HG03060 (cell line): ENCODE measurements around the gene PTPRU.
A peak's percentile ranks its signal among the peaks of the same experiment; 100 is the strongest.

Source experiments
- ATAC-seq: cut with Tn5 transposase; IDR thresholded peaks from one replicate; pipeline ENCODE4 v1.9.1; 2021; ENCODE audit warnings: low read depth, moderate number of reproducible peaks; ENCODE audit not compliant: unreplicated experiment

PTPRU gene

DNA sequence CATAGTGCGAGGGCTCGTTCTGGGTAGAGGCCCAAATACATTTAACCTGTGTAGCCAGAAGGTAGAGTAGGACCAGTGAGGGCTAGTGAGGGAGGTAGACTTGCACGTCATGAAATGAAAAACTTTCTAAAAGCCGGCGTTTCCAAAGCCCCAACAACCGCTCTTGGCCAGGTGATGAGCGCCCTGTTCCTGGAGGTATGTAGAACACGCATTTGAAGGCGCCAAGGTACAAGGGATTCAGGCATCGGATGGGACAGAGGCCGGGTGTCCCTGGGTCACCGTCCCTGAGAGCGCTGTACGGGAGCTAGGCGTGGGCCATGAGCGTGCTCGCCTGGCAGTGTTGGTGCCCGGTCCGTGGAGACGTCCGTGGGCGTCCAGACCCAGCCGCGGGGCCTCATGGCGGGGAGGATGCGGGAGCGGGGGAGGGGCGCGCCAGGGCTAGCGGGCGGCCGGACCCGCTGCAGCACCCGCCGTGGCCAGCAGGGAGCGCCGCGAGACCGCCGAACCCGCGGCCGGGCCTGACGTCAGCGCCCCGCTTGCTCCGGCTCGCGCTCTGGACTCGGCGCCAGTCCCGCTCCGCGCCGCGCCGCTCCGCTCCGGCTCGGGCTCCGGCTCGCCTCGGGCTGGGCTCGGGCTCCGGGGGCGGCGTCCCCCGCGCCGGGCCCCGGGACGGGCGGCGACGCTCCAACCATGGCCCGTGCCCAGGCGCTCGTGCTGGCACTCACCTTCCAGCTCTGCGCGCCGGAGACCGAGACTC lies at the start of gene PTPRU:
Gene PTPRU (plus strand): TSS at position 568 of the 757 bp plus-strand sequence. CDS start 123 bp downstream, at position 691.
- no peak for ATAC-seq

DNA sequence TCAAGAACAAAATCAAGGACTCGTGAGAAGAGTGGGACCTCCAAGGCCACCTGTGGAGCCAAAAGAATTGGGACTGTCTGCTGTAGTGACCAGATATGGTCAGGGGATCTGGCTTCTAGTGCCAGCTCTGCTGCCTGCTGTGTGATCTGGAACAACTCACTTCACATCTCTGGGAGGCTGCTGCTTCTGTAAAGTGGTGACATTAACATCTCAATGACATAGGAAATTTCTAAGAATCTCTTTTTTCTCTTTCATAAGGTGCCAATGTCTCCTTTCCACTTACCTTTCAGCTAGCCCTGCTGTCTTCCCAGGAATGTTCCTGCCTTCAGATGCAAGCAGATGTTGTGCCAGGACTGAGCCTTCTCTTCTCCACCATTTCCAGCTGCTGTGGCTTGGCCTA lies 49.6 kb upstream of the PTPRU start:
- ATAC-seq, result no peak

DNA sequence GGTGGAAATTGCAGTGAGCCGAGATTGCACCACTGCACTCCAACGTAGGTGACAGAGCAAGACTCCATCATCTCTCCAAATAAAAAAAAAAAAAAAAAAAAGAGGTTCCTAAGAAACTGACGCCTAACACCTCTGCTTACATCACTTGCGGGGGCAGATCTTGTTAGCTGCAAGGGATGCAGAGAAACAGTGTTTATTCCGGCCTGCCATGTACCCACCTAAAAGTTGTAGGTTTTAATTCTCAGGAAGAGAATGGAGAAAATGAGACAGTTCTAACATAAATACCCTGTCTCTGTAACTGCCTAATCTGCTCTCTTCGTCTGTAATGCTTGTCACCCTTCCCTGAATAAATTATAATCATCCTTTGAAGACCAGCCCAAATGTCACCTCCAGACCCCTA lies 45.6 kb upstream of the PTPRU start:
- ATAC-seq, result no peak

DNA sequence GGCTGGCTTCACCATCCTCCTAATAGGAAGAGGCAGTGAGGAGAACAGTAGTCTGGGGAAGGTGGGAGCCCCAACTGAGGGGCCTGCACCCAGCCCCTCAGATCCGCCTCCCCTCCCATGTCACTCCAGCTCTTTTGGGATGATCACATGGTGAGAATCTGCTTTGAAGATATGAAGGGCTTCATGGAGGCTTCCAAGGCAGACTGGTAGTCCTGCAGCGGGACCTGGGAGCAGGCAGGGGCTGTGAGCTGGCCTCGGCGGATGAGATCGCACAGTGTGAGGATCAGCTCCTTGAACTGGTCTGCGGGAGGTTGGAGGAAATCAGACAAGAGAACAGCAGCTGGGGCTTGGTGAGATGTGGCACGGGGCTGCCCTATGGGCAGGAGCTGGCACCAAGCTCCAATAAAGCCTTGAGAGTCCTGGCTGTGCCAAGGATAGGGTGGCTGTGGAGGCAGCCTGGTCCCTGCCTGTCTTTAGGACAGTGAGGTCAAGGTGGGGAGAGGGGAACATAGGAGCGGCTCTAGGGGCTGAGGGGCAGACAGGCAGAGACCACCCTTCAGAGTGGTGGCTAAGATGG lies 42.4 kb upstream of the PTPRU start:
- ATAC-seq, result no peak

DNA sequence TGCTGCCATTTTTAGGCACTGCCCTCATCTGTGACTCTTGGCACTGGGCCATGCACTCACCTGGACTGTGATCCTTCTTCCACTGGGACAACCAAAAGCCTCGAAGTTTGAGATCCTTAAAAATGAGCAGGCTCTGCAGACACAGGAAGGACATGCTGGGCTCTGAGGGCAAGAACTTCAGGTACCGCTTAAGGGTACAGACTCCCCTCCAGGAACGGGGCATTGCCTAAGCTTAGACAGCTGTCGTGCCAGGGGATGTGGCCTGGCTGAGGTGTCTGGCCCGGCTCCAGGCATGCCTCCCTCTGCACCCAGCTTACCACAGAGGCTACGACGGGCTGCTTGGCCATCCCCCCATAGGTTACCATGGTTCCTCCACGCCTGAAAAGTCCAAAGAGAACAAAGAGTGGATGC lies 40.4 kb upstream of the PTPRU start:
- ATAC-seq, result no peak

DNA sequence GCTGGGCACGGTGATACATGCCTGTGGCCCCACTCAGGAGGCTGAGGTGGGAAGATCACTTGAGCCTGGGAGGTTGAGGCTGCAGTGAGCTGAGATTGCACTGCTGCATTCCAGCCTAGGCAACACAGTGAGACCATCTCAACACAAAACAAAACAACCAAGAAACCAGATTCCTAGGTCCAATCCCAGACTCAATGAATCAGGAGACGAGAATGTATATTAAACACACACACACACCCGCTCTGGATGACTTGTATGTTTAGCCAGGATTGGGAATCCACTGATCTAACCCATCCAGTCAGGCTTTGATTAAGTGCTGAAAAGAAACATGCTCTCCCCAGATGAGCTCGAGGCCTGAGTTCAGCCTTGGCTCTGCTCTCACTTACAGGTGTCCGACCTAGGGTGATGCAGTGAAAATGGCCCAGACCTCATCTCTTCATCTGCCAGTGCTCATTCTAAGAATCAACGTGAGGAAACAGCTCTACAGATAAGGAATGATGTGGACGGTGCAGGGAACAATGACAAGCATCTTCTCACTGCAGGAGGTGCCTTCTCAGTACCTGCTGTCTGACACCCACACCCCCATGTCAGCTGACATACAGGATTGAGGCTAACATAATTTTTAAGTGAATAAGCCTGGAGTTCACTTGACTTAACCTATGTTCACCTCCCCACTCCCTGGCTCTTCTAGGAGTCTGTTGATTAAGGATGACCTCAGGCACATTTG lies 39.3 kb upstream of the PTPRU start:
- no peak for ATAC-seq

DNA sequence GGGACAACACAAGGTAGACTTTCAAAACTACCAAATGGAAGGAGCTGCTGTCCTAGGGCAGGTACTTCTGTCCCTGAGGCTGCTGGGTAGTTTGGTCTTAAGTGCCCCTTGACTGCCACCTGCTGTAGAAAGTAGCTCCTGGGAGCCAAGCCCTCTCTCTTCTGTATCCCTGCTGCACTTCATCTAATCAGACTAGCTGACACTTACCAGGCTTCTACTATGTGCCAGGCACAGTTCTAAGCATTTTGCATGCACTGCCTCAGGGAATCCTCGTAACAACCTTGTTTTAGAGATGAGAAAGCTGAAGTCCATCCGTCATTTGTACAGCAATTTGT lies 38.8 kb upstream of the PTPRU start:
- no peak for ATAC-seq

DNA sequence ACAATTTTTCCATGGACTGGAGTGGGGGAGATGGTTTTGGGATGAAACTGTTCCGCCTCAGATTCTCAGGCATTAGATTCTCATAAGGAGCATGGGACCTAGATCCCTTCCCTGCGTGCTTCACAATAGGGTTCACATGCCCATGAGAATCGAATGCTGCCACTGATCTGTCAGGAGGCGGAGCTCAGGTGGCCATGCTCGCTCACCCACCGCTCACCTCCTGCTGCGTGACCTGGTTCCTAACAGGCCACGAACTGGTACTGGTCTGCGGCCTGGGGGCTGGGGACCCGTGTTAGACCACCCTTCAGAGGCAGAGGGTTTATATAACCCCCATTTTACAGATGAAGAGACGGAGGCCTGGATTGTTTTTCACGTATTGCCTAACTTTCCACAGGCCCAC lies 38.3 kb upstream of the PTPRU start:
- ATAC-seq, result no peak

DNA sequence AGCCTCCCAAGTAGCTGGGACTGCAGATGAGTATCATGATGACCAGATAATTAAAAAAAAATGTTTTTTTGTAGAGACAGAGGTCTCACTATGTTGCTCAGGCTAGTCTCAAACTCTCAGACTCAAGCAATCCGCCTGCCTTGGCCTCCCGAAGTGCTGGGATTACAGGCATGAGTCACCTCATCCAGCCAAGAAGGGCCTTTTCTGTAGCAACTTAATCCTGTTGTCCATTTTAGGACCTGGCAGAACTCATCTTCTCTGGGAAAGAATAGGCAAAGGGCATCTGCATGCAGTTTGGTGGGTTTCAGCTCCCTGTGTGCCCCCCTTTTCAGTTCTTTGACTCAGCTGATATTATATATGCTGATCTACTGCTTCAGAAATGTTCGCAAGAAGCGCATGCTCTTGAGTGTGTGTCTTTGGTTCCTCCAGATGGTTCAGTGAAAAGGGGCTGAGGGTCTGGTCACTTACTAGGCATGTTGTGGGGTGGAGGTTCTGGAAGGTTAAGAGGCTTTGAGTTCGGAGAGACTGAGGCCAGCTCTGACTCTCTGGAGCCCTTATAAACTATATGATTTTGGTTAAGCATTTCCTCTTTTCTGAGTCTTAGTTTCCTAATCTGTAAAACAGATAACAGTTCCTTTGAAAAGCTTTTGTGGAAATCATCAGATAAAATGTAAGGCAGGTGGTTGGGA lies 35.3 kb upstream of the PTPRU start:
- ATAC-seq, result no peak

DNA sequence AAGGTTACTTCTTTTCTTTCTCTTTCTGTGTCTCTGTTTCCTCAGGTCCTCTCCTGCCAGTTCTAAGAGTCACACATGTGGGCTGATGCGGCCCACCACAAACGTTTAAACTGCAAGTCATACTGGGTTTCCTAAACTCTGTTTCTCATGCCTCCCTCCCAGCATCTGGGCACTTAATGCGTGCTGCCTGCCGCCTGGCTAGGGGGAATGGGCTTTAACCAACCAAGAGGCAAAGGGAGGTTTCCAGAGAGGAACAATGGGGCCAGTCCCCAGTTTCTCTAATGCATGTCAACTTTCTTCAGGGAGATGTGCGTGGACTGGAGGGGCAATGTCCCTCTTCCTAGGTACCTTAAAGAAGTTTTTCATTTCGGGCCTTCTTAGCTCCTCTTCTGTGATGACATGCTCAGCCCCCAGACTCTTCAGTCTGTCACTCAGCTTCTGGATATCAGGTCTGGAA lies 34.7 kb upstream of the PTPRU start:
- no peak for ATAC-seq

DNA sequence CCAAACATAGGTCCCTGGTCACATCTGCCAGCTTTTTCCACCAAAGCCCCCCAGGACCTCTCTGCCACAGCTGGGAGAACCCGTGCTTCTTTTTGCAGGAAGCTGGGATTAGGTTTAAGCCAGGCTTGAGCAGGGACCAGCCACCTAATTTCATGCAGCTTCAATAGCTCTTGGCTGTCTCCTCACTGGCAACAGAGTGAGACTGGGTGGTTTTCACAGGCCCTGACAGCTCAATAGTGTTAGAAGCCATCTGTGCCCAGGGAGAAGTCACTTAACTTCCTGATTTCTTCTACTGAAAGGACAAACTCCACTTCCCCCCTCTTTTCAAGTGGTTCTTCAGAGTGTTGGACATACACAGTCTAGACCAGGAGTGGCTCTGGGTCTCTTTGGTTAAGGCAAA lies 34.3 kb upstream of the PTPRU start:
- no peak for ATAC-seq

DNA sequence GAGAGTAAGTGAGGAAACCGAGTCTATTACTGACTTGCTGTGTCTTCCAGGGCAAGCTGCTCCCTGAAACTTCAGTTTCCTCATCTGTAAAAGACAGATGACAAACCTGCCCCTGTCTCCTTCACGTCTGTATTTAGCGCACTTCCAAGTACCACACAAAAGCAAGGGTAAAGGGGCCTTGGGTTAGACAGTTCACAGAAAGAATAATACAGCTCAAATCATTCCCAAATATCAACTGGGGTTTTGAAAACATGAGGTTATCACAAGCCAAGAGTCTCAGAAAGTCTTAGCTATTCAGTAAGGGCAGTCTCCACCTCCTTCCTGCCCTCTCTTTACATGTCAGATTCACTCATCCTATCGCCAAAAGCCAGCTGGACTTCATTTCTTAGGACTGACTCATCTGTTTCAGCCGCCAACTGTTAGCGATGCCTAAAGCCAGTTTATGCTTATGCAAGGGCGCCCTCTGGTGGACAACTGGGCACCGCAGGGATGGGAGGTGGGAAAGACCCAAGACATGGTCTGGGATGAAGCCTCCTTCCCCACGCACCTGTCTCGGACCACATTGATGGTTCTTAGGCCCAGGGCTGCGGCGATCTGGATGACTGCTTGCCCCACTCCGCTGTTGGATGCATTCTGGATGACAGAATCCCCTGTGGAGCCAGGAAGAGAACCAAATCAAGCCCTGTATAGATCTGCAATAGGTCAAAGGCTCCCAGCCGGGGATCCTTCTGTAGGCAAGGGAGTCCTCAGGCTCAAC lies 33.6 kb upstream of the PTPRU start:
- peak; percentile 55 for ATAC-seq

DNA sequence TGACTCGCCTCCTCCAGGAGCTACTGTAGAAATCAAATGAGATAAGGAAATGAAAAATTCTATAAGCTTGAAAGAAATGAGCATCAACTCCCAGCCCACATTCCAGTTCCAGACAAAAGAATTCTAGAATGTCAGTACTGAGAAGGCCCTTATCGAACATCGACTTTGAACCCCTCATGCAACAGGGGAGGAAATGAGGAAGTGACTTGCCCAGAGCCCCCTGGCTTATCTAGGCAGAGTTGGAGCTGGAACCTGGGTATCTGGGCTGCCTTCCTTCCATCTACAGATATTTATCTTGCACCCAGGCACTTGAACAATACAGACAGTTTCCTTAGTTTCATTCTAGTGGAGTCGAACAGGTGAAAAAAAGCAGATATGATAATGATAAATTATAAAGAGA lies 27.9 kb upstream of the PTPRU start:
- ATAC-seq, result no peak

DNA sequence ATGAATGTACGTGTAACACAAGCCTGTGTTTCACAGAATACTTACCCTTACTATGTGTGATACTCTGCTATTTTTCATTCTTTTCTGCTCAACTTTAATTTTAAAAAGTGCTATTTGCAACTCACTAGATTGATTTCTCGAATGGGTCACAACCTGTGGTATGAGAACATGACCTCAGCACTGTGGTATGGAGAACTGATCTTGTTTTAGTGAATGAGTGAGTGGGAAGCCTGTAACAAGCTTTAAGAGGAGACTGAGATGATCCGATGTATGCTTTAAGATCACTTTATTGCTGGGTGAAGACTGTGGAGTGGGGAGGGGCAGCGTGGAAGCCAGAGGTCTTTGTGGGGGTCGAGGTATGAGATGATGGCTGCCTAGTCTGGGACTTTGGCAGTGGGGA lies 27.1 kb upstream of the PTPRU start:
- ATAC-seq, result no peak

DNA sequence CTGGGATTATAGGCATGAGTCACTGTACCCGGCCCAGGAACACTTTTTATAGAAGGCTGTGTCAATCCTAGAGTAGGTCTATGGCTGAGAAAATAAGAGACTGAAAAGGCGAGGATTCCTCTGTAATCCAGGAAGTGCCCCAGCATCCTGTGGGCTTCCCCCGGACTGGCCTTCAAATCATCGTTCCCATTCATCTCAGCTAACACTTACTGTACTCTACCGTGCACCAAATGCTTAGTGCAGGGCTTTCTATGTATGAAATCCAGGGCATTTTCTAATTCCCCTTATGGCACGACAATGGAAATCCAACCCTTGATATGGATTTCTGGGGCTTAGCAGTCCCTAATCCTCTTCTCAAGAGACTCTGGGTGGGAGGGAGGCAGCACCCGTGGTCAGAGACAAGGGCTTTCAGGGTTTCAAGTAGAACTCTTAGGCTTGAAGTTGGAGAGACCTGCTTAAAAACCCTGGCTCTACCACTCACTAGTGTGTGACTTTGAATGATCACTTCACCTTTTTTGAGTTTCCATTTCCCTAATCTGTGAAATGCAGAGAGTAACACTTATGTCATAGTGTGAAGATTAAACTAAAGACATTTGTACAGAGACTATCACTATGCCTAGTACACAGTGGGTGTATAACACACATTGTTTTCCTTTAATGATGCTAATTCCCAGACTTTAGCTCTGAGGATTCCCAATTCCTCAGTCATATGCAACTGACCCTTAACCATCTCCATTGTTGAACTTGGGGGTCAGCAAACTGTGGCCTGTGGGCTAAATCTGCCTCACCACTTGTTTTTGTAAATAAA lies 25.8 kb upstream of the PTPRU start:
- no peak for ATAC-seq

DNA sequence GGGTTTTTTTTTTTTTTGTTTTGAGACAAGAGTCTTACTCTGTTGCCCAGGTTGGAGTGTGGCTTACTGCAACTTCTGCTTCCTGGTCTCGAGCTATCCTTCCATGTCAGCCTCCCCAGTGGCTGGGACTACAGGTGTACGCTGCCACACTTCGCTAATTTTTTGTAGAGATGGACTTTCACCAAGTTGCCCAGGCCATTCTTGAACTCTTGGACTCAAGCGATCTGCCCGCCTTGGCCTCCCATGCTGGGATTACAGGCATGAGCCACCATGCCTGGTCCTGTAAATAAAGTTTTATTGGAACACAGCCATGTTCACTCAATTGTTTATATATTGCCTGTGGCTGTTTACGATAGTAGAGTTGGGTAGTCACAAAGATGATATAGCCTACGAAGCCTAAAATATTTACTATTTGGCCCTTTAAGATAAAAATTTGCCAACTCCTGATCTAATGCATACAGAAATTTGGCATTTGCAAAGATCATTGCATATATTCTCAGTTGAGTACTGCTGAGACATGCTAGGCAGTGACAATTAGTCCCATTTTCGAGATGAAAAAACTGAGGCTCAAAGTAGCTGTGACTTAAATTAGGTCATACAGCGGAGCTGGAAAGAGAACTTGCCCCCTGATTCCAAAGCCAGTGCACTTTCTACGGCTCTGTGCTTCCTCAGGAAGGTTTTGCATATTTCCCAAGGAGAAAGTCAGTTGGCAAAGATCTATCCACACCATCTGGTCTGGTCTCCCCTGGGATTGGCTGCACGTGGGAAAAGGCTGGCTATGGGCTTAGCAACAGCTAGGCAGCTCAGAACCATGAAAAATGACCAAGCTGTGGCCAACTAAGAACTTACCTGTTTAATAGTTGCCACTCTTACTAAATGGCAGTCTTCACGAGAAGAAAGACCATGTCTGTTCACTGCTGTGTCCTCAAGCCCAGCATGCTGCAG lies 25.0 kb upstream of the PTPRU start:
- no peak for ATAC-seq

DNA sequence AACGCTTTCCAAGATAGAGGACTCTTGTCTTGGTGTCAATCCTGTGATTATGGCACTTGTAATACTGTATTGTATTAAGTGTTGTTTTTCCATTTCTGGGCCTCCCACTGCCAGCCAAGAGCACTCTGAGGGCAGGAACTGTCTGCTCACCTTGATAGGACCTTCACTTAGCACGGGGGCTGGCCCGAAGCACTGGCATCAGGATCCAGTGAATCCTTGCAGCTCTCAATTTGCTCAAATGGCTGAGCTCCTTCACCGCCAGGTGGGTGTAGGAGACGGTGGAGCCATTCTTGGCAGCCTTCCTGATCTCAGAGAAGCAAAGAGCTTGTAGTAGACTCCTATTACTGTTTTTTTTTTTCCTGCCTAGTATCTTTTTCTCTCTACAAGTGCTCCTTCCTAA lies 23.3 kb upstream of the PTPRU start:
- no peak for ATAC-seq

DNA sequence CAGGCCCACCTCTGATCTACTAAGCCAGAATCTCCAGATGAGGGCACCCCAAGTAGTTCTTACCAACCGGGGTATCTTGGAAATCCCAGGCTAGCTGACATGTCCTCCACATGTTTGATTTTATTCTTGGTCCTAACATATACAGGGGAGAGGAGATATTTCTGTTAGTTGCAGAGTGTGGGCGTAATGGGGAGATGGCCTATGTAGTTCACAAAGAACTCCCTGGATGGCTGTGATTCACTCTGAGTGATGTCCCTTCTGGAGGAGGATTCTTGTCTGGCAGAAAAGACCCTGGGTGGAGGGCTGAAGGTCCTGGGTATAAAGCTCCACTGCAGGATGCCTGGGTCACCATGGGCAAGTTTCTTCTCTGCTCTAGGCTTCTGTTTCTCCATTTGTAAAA lies 18.7 kb upstream of the PTPRU start:
- no peak for ATAC-seq

DNA sequence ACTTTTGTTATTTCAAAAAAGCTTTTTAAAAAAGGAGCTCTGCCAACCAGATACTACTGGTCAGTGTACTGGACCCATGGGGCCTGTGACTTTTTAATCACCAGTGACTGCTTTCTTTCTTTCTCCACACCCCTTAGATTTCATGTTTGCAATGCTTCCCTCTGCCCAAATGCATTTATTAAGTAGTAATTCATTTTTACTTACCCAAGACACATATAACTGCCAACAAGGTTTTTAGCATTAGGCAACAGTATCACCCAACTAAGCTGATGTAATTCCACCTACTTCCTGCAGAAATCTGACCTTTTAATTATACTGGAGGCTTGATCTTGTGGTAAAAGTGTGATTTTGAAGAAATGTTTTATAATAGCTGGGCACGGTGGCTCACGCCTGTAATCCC lies 18.1 kb upstream of the PTPRU start:
- ATAC-seq, result no peak
